HG03354 (cell line): ENCODE data around the gene RIMBP2.

ENCODE experiments used
- ATAC-seq: cut with Tn5 transposase; IDR thresholded peaks from one replicate; pipeline ENCODE4 v1.9.1; 2021; ENCODE audit warnings: mild to moderate bottlenecking; ENCODE audit not compliant: unreplicated experiment, poor library complexity, severe bottlenecking

RIMBP2 gene

GRCh38 chr12:130557886-130558765 lies 158.0 kb downstream of the RIMBP2 start:
- no peak for ATAC-seq

- no peak for ATAC-seq
Measured at GRCh38 chr12:130557201-130557600, 158.9 kb downstream of the RIMBP2 start.

- no peak for ATAC-seq
Measured at GRCh38 chr12:130556486-130557055, 159.5 kb downstream of the RIMBP2 start.

GRCh38 chr12:130555628-130556485 lies 160.2 kb downstream of the RIMBP2 start:
- no peak for ATAC-seq

GRCh38 chr12:130555221-130555620 lies 160.9 kb downstream of the RIMBP2 start:
- ATAC-seq: no peak

GRCh38 chr12:130552483-130552996 lies 163.6 kb downstream of the RIMBP2 start:
- ATAC-seq: no peak

- no peak for ATAC-seq
Measured at GRCh38 chr12:130549361-130549760, 166.7 kb downstream of the RIMBP2 start.

- ATAC-seq: no peak
Measured at GRCh38 chr12:130547480-130548155, 168.5 kb downstream of the RIMBP2 start.

GRCh38 chr12:130546494-130546893 lies 169.6 kb downstream of the RIMBP2 start:
- no peak for ATAC-seq

GRCh38 chr12:130545475-130545874 lies 170.6 kb downstream of the RIMBP2 start:
- no peak for ATAC-seq

- no peak for ATAC-seq
Measured at GRCh38 chr12:130540376-130540775, 175.7 kb downstream of the RIMBP2 start.

- no peak for ATAC-seq
Measured at GRCh38 chr12:130538343-130539095, 177.6 kb downstream of the RIMBP2 start.

- no peak for ATAC-seq
Measured at GRCh38 chr12:130537655-130538054, 178.4 kb downstream of the RIMBP2 start.

GRCh38 chr12:130537051-130537450 lies 179.0 kb downstream of the RIMBP2 start:
- ATAC-seq: no peak

- no peak for ATAC-seq
Measured at GRCh38 chr12:130530429-130530828, 185.7 kb downstream of the RIMBP2 start.

- ATAC-seq: no peak
Measured at GRCh38 chr12:130529781-130530180, 186.3 kb downstream of the RIMBP2 start.

GRCh38 chr12:130527239-130527638 lies 188.9 kb downstream of the RIMBP2 start:
- ATAC-seq: no peak

- ATAC-seq: no peak
Measured at GRCh38 chr12:130526813-130527212, 189.3 kb downstream of the RIMBP2 start.
